ENCODE data around the gene SSR2.
A peak's percentile ranks its signal among the peaks of the same experiment; 100 is the strongest.

The SSR2 gene

DNA sequence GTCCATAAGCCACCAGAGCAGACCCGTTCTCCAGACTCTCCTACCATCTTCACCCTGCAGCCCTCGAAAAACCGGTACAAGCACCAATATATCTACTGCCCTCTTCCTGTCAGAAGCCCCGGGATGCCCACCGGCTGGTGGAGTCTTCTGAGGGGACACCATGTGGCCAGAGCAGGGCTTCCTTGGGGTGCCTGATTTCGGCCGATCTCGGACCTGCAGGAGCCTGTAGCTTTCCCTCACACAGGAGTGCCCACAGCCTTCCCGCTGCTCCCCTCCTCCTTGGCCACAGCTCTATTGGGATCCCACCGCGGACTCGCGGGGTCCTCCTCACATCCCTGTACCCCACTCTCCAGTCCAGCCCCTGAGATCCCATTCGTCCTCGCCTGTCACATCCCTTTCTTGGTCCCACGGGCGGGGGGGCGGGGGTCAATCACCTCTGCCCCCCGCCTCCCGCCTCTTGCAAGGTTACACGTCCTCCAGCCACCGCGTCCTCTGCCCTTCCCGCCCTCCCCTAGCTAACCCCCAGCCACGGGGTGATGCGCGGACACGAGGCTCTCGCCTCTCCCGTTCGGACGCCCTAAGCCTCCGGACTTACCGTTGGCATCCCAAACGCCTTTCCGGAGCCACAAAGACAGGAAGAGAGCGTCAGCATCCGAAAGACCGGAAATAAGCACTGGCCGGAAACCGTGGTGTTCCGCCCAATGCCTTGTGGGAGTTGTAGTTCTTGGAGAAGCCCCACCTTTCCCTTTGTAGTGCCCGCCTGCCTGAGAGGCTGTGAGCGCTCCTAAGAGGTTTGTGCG lies at the start of gene SSR2:
SSR2 (minus strand) TSS at position 659 of the 800 bp plus-strand sequence. CDS start 784 bp downstream, outside the sequence.
- peak; percentile 88 to 90 for DNase-seq

- DNase-seq: no peak
These were observed 49.8 kb upstream of the SSR2 start for GRCh38 chr1:156070548-156070947.

DNA sequence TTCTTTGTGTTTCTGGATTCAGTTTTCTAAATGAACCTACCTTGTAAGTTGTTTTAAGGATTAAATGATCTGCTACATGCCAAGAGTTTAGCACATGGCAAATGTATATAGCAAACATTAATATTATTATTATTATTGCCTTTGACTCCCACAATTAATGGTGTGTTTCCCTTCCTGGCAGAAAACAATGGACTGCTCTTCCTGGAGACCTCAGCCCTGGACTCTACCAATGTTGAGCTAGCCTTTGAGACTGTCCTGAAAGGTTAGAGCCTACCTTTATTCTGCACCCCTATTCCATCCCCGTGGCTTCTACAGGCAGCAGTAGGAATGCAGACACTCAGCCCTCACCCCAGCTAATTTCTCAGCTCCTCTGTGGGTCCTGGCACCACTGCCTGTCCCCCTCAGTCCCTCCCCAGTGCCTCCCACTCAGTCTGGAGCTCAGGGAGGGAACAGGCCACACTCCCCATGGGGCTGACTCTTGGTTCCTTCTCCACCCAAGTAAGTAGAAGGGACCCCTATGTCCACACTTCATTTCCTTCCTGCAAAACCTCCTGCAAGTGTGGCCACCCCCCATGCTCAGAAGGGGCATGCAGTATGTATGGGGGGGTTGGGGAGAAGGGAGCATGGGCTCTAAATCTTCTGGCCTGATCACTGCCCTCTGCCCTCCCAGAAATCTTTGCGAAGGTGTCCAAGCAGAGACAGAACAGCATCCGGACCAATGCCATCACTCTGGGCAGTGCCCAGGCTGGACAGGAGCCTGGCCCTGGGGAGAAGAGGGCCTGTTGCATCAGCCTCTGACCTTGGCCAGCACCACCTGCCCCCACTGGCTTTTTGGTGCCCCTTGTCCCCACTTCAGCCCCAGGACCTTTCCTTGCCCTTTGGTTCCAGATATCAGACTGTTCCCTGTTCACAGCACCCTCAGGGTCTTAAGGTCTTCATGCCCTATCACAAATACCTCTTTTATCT lies 49.0 kb upstream of the SSR2 start:
- DNase-seq: no peak

DNA sequence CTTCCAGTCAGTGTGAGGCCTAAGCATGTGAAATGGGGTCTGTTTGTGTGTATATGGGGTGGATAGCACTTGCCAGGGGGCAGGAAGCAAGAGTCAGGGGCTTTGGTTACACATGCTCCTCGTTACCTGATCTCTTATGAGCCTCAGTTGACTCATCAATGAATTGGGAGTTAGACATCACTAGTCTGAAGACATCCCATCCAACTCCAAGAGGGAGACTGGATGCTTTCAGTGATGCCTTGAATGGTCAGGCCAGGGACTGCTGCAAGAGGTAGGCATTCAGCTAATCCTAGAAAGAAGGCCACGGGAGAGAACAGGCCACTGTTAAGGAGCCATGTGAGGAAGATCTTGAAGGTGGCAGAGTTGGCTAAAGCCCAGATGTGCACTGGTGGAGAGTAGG lies 46.5 kb upstream of the SSR2 start:
- no peak for DNase-seq

- no peak for DNase-seq
These were observed 45.1 kb upstream of the SSR2 start for GRCh38 chr1:156065871-156066270.

DNA sequence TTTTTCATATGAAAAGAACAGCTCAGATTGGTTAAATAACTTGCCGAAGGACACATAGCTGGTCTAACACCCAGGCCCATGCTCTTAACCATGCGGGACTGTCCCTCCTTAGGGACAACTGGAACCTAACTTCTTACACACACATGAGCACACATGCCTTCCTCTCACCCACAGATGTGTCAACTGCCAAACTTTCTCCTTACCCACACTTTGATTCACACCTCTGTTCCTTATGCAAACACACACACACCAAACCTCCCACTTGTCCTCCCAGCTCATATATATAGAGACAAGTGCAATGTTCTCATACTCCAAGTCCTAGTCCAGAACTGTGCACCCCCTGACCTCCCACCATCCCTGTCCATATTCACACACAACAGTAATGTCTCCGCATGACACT lies 44.5 kb upstream of the SSR2 start:
- no peak for DNase-seq

GRCh38 chr1:156064615-156065014 lies 43.9 kb upstream of the SSR2 start:
- no peak for DNase-seq

DNA sequence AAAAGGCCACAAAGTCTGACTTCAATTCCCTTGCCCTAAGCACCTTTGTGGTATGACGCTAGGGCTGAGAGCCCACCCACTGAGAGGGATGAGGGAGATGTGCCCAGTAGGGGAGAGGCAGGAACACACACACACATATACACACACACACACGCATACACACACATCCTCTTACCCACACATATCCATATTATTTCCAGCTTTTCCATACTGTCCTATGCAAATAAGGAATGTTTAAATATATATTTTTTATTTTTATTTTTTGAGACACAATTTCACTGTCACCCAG lies 43.2 kb upstream of the SSR2 start:
- no peak for DNase-seq

DNA sequence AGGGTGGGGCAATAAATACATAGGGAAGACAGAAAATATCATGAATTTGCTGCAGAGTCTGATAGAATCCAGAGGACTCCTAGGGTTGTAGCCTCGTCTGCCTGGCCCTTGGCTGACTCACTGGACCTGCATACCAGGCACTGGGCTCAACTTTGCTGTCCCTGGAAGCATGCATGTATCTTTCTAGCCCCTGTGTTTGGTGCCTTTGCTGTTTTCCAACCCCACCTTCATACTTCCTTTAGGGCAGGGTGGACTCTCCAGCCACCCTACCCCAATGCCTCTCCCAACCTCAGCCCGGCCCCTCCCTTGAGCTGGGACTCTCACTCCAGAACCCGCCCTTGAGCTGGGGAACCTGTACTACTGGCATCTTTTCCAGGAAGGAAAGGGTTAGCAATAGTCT lies 41.4 kb upstream of the SSR2 start:
- DNase-seq: no peak

DNA sequence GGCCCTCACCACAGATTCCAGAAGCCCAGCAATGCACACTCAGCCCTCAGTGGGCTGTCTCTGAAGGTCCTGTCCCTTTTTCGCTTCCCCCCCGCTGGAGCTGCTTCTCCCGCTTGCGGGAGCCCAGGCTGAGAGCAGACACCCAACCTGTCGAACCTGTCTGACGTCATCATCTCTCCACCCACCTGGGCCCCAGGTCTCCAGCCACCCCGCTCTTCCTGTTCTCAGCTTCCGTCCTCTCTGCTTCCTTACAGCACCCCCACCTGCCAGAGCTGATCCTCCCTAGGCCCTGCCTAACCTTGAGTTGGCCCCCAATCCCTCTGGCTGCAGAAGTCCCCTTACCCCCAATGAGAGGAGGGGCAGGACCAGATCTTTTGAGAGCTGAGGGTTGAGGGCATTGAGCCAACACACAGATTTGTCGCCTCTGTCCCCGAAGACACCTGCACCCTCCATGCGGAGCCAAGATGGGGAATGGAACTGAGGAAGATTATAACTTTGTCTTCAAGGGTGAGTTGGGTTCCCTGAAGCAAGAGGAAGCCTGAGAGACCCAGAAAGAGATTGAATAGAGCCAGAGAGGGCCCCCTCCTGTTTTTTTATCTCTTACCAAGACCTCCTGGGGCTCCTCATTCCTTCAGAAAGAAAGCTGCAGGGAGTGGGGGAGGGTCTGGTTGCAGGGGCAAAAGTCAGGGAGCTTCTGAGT lies 40.3 kb upstream of the SSR2 start, which contains the start of gene RAB25:
RAB25 (plus strand) TSS at position 224 of the 700 bp plus-strand sequence; CDS start at position 465, 241 bp downstream.
- no peak for DNase-seq

- no peak for DNase-seq
These were observed 35.6 kb upstream of the SSR2 start for GRCh38 chr1:156056326-156056849.

GRCh38 chr1:156055281-156056048 lies 34.7 kb upstream of the SSR2 start:
- peak; percentile 50 to 52 for DNase-seq

GRCh38 chr1:156054500-156055280 lies 33.9 kb upstream of the SSR2 start, which contains the start of gene LAMTOR2:
TSS of gene LAMTOR2 (plus strand) at chr1:156054782. CDS start at chr1:156054890, 108 bp downstream.
- peak; percentile 94 for DNase-seq

- DNase-seq: peak; percentile 63 to 66
These were observed 33.2 kb upstream of the SSR2 start, which contains the start of gene UBQLN4 for GRCh38 chr1:156053768-156054499. TSS of gene UBQLN4 (minus strand) at chr1:156053798. CDS start at chr1:156053701, 97 bp downstream.

GRCh38 chr1:156052862-156053767 lies 32.4 kb upstream of the SSR2 start:
- peak; percentile 39 to 57 for DNase-seq

GRCh38 chr1:156051011-156051725 lies 30.4 kb upstream of the SSR2 start:
- no peak for DNase-seq

GRCh38 chr1:156050376-156050775 lies 29.6 kb upstream of the SSR2 start:
- no peak for DNase-seq

DNA sequence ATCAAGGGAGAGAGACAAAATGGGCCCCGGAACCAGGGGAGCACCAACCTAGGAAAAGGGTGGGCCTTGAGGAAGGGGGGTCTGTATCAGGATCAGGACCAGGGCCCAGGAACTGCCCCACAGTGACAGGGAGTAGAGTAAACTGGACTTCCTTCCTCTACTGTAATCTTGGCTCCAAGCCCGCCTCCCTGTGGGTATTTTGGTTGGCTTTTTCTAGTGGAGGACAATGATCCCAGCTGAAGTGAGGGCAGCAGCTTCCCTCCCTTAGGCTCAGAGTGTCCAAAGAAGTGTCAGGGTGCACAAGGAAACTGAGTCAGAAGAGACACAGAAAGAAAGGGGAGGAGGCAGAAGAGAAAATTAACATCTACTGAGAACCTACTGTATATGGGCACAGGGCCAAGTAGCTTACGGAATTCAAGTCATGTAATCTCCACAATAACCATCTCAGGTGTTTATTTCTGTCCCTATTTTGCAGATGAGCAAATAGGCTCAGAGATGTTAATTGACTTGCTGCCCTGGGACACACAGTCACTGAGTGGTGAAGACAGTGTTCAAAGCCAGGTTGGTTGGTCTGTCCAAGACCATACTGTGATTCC lies 28.0 kb upstream of the SSR2 start:
- DNase-seq: no peak

Data from AML-193 (cell line).